Parathyroid adenoma (tissue), 2 donors: ENCODE data around the gene C16orf96.

Source experiments
- H2AFZ ChIP-seq: fragments of 300-600 bp; sonication (generic); one replicate; pipeline ENCODE4 v1.7.0; 2017; ENCODE audit warnings: antibody characterized with exemption, mild to moderate bottlenecking
- H3K27ac ChIP-seq: fragments of 300-600 bp; sonication (generic); one replicate; pipeline ENCODE4 v1.7.0; 2017
- H3K27me3 ChIP-seq: fragments of 300-600 bp; sonication (generic); one replicate; pipeline ENCODE4 v1.7.0; 2017; ENCODE audit warnings: low read length; ENCODE audit not compliant: control insufficient read depth, insufficient read depth
- H3K36me3 ChIP-seq: fragments of 300-600 bp; sonication (generic); one replicate; pipeline ENCODE4 v1.7.0; 2017; ENCODE audit warnings: low read length; ENCODE audit not compliant: control insufficient read depth, insufficient read depth
- H3K4me1 ChIP-seq: fragments of 300-600 bp; sonication (generic); one replicate; pipeline ENCODE4 v1.7.0; 2017; ENCODE audit warnings: control low read depth
- H3K4me2 ChIP-seq: fragments of 300-600 bp; sonication (generic); one replicate; pipeline ENCODE4 v1.7.0; 2017; ENCODE audit warnings: low read length
- H3K4me3 ChIP-seq: fragments of 300-600 bp; sonication (generic); one replicate; pipeline ENCODE4 v1.7.0; 2017; ENCODE audit warnings: low read depth, low read length
- H3K79me2 ChIP-seq: fragments of 300-600 bp; sonication (generic); one replicate; pipeline ENCODE4 v1.7.0; 2017; ENCODE audit warnings: control low read depth
- H3K9ac ChIP-seq: fragments of 300-600 bp; sonication (generic); one replicate; pipeline ENCODE4 v1.7.0; 2017; ENCODE audit warnings: mild to moderate bottlenecking
- H3K9me3 ChIP-seq: fragments of 300-600 bp; sonication (generic); one replicate; pipeline ENCODE4 v1.7.0; 2017; ENCODE audit warnings: low read length; ENCODE audit not compliant: control insufficient read depth
- TF ChIP-seq, protein P1 (sequence below): fragments of 300-600 bp; sonication (generic); IDR thresholded peaks from one replicate; pipeline ENCODE4 v1.7.0; 2017; ENCODE audit warnings: antibody characterized with exemption, mild to moderate bottlenecking
- donor health status: primary hyperparathyroidism.

C16orf96 gene

DNA sequence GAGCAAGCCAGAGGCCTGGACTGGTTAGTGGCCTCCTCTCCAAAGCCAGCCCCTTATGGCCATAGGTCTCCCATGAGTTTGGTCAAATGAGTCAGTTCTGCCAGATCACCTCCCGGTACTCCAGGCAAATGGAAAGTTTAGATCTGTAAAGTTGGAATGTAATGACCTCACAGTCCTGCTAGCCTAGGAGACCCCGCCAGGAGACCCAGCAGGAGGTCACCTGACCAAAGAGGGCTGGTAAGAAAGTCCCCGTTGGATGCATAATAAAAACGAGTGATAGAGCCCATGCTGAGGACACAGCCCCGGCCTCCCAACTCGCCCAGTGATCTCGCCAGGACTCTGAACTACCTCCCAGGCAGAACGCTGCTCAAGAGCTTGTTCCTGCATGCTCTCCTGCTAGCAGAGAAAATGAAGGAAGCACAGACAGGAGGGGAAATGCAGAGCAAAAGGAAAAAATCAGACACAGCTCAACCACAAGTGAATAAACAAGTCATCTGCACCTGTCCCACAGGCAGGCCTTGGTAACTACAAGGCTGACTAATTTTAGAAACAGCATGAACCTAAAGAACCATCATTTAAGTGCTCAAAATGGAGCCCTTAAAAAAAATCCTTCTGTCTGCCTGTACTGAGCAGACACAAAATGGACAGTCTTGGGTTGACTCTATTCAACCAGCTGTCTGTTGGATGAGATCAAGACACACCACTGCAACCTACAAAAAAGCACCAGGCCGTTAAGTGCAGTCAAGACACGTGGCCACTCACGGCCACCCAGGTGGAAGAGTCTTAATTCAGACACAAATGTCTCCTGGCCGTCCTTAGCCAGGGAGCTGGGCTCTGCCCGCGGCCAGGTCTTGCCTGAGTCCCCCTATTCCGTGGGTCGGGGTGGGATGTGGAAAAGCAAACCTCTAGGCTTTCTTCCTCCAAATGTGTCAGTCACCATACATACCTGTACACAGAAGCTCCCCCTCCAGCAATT, 26.8 kb upstream of the C16orf96 start:
- no peak overlapping the region for H3K4me3 ChIP-seq
- peaks cover 19% of the 10 kb centered on the region for H3K4me1 ChIP-seq
- H3K4me2 ChIP-seq, result no peak overlapping the region
- no peaks in the 10 kb centered on the region for H3K9me3 ChIP-seq
- TF ChIP-seq, protein P1, sequence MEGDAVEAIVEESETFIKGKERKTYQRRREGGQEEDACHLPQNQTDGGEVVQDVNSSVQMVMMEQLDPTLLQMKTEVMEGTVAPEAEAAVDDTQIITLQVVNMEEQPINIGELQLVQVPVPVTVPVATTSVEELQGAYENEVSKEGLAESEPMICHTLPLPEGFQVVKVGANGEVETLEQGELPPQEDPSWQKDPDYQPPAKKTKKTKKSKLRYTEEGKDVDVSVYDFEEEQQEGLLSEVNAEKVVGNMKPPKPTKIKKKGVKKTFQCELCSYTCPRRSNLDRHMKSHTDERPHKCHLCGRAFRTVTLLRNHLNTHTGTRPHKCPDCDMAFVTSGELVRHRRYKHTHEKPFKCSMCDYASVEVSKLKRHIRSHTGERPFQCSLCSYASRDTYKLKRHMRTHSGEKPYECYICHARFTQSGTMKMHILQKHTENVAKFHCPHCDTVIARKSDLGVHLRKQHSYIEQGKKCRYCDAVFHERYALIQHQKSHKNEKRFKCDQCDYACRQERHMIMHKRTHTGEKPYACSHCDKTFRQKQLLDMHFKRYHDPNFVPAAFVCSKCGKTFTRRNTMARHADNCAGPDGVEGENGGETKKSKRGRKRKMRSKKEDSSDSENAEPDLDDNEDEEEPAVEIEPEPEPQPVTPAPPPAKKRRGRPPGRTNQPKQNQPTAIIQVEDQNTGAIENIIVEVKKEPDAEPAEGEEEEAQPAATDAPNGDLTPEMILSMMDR, result no peak
- H3K36me3 ChIP-seq, result no peaks in the 10 kb centered on the region
- H3K27ac ChIP-seq, result no peak overlapping the region
- H3K27me3 ChIP-seq, result no peaks in the 10 kb centered on the region
- H3K9ac ChIP-seq, result no peak overlapping the region
- H2AFZ ChIP-seq, result no peak overlapping the region
- peaks cover 6% of the 10 kb centered on the region for H3K79me2 ChIP-seq

DNA sequence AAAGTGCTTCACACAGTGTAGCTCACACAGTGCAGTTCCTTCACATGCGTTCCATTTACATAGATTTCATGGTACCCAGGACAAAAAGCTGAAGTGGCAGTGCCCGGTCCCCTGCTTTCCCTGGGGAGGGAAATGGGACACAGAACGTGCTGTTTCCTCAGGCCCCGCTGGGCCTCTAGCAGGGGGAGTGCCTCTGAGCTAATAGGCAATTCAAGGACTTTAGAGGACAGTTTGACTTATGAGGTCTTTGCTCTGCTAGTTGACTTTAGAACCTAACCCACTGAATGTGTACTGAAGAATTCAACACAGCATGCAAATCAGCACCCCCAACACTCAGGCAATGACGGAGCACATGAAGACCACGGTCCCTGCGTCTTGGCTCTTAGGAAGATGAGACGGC, 24.3 kb upstream of the C16orf96 start:
- Histone ChIP-seq H3K36me3 (no peaks in the 10 kb centered on the region), H3K79me2 (peaks cover 6% of the 10 kb centered on the region), H2AFZ (no peak overlapping the region), H3K9me3 (no peaks in the 10 kb centered on the region), H3K4me1 (peaks cover 7% of the 10 kb centered on the region), H3K4me3 (no peak overlapping the region), H3K27ac (no peak overlapping the region), H3K9ac (no peak overlapping the region), H3K27me3 (no peaks in the 10 kb centered on the region), H3K4me2 (no peak overlapping the region)
- TF ChIP-seq, protein P1, result no peak

DNA sequence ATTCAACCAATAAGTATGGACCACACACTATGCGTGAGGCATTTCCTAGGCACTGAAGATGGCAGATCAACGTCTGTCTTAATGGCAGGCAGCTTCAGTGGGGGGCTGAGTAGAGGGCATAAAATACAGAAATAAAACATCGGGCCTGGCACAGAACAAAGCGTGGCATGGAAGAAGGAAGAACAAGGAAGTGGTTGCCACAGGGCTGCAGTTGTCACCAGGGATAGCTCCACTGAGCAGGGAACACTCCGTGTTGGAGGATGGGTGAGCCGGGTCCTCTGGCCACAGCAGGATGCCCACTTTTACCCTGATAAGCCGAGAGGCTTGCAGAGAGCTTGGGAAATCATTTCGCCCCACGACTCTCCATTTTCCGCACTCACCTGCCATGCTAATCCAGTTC, 23.9 kb upstream of the C16orf96 start:
- Histone ChIP-seq H3K4me3 (no peak overlapping the region), H3K27ac (no peak overlapping the region), H3K36me3 (no peaks in the 10 kb centered on the region), H3K4me2 (no peak overlapping the region), H3K9ac (no peak overlapping the region), H2AFZ (no peak overlapping the region), H3K79me2 (peaks cover 5% of the 10 kb centered on the region), H3K27me3 (no peaks in the 10 kb centered on the region), H3K4me1 (peaks cover 7% of the 10 kb centered on the region), H3K9me3 (no peaks in the 10 kb centered on the region)
- TF ChIP-seq, protein P1, result no peak

DNA sequence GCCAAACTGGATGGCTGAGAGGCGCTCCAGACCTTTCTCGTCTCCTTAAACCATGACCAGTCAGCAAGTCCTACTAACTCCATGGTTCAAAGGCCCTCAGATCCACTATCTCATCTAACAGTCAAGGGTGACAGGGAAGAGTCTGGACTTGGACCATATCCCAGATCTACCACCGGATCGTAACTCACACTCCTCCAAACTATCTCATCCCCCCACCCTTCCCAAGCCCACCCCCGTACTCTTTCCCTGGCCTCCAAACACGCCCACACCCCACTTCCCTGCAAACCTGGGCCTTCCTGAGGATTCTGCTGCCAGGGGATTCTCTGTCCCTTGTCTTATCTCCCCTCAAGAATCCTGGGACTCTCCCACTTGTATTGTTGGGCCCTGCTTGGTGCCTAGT, 22.6 kb upstream of the C16orf96 start:
- Histone ChIP-seq H3K4me3 (no peak overlapping the region), H2AFZ (no peak overlapping the region), H3K27ac (no peak overlapping the region), H3K9ac (no peak overlapping the region), H3K79me2 (peaks cover 2% of the 10 kb centered on the region), H3K4me2 (no peak overlapping the region), H3K27me3 (no peaks in the 10 kb centered on the region), H3K36me3 (no peaks in the 10 kb centered on the region), H3K9me3 (no peaks in the 10 kb centered on the region), H3K4me1 (peaks cover 7% of the 10 kb centered on the region)
- TF ChIP-seq, protein P1, result no peak
